ENCODE results near the gene RAB7A. TPM values are rescaled to one million over a fixed set of nuclear protein-coding genes. Genes with fewer than 3 reads are reported as not detected.
"Not testable (repeated sequence)": the region's sequence is repeated elsewhere in the genome, so short reads cannot be mapped to it uniquely, and the experiment has no call there.

RAB7A gene
- polyA plus RNA-seq, 3 donors: 291 to 332 (median 299) TPM

GRCh38 chr3:128710816-128711433 is 15.1 kb upstream of the RAB7A start:
- DNase-seq (ENCODE audit: low read depth in 3 of 3, low spot score in 2 of 3): no peak

GRCh38 chr3:128712848-128713247 is 13.1 kb upstream of the RAB7A start:
- DNase-seq (ENCODE audit: low read depth in 3 of 3, low spot score in 2 of 3): no peak

GRCh38 chr3:128714887-128715491 is 11.0 kb upstream of the RAB7A start:
- no peak for DNase-seq (ENCODE audit: low read depth in 3 of 3, low spot score in 2 of 3)

GRCh38 chr3:128718892-128719291 is 7.1 kb upstream of the RAB7A start:
- DNase-seq (ENCODE audit: low read depth in 3 of 3, low spot score in 2 of 3): not testable (repeated sequence)

GRCh38 chr3:128720891-128721290 is 5.1 kb upstream of the RAB7A start:
- DNase-seq (ENCODE audit: low read depth in 3 of 3, low spot score in 2 of 3): no peak

- DNase-seq (ENCODE audit: low read depth in 3 of 3, low spot score in 2 of 3): no peak
Measured at GRCh38 chr3:128723477-128723876, 2.5 kb upstream of the RAB7A start.

- DNase-seq (ENCODE audit: low read depth in 3 of 3, low spot score in 2 of 3): no peak
Measured at GRCh38 chr3:128725547-128726022, 398 bp upstream of the RAB7A start.

GRCh38 chr3:128727059-128727458 is 1.1 kb downstream of the RAB7A start:
- DNase-seq (ENCODE audit: low read depth in 3 of 3, low spot score in 2 of 3): no peak

GRCh38 chr3:128727485-128727884 is 1.5 kb downstream of the RAB7A start:
- DNase-seq (ENCODE audit: low read depth in 3 of 3, low spot score in 2 of 3): no peak

- no peak for DNase-seq (ENCODE audit: low read depth in 3 of 3, low spot score in 2 of 3)
Measured at GRCh38 chr3:128727996-128728395, 2.0 kb downstream of the RAB7A start.

- DNase-seq (ENCODE audit: low read depth in 3 of 3, low spot score in 2 of 3): not testable (repeated sequence)
Measured at GRCh38 chr3:128728521-128728920, 2.5 kb downstream of the RAB7A start.

- DNase-seq (ENCODE audit: low read depth in 3 of 3, low spot score in 2 of 3): no peak
Measured at GRCh38 chr3:128730471-128730870, 4.5 kb downstream of the RAB7A start.

- no peak for DNase-seq (ENCODE audit: low read depth in 3 of 3, low spot score in 2 of 3)
Measured at GRCh38 chr3:128734523-128735189, 8.7 kb downstream of the RAB7A start.

- DNase-seq (ENCODE audit: low read depth in 3 of 3, low spot score in 2 of 3): no peak
Measured at GRCh38 chr3:128735287-128735686, 9.3 kb downstream of the RAB7A start.

- no peak for DNase-seq (ENCODE audit: low read depth in 3 of 3, low spot score in 2 of 3)
Measured at GRCh38 chr3:128735884-128736283, 9.9 kb downstream of the RAB7A start.

- no peak for DNase-seq (ENCODE audit: low read depth in 3 of 3, low spot score in 2 of 3)
Measured at GRCh38 chr3:128736601-128737000, 10.6 kb downstream of the RAB7A start.

- DNase-seq (ENCODE audit: low read depth in 3 of 3, low spot score in 2 of 3): no peak
Measured at GRCh38 chr3:128740621-128741020, 14.6 kb downstream of the RAB7A start.

- no peak for DNase-seq (ENCODE audit: low read depth in 3 of 3, low spot score in 2 of 3)
Measured at GRCh38 chr3:128742821-128743594, 17.0 kb downstream of the RAB7A start.

GRCh38 chr3:128745742-128746141 is 19.8 kb downstream of the RAB7A start:
- no peak for DNase-seq (ENCODE audit: low read depth in 3 of 3, low spot score in 2 of 3)

- DNase-seq (ENCODE audit: low read depth in 3 of 3, low spot score in 2 of 3): no peak
Measured at GRCh38 chr3:128746881-128747280, 20.9 kb downstream of the RAB7A start.

GRCh38 chr3:128748557-128748956 is 22.6 kb downstream of the RAB7A start:
- no peak for DNase-seq (ENCODE audit: low read depth in 3 of 3, low spot score in 2 of 3)
